Colonic mucosa (tissue), 4 donors: ENCODE measurements around the gene JTB. TPM values are rescaled to one million over a fixed set of nuclear protein-coding genes. Genes with fewer than 3 reads are reported as not detected.

Experiments
- DNase-seq: peaks from one replicate; pipeline ENCODE4 v3.0.0-alpha.2; 2020
- H3K27ac ChIP-seq: fragments of 200-600 bp; one replicate; pipeline ENCODE4 v1.8.0; 2021
- H3K27me3 ChIP-seq: fragments of 200-600 bp; one replicate; pipeline ENCODE4 v1.8.0; 2021
- H3K36me3 ChIP-seq: fragments of 200-600 bp; one replicate; pipeline ENCODE4 v1.8.0; 2021
- H3K4me1 ChIP-seq: fragments of 200-600 bp; one replicate; pipeline ENCODE4 v1.8.0; 2021; ENCODE audit warnings: mild to moderate bottlenecking
- H3K4me3 ChIP-seq: fragments of 200-600 bp; one replicate; pipeline ENCODE4 v1.8.0; 2021
- H3K9ac ChIP-seq, 2 donors: one replicate each; pipeline ENCODE4 v1.7.0; 2013; ENCODE audit warnings: control low read depth in 2 of 2, low read depth in 2 of 2, low read length in 2 of 2
- H3K9me3 ChIP-seq: fragments of 200-600 bp; one replicate; pipeline ENCODE4 v1.8.0; 2021
- intact Hi-C: fragments of 100-400 bp; cut with DNase I; formaldehyde crosslinking; loops from one replicate; pipeline ENCODE4 v1.14.1; 2022
- total RNA-seq, 2 donors: library from RNA; stranded (reverse); fragmentation: NEBNext Ultra II Directional in 1 of 2; extraction: Animal tissue kit (Norgen Biotek cat#: 25700) in 1 of 2; gene quantifications; one replicate each; pipeline ENCODE4 v1.2.1, GENCODE V29; 2021
- TF ChIP-seq, protein P1 (sequence below): fragments of 200-600 bp; IDR thresholded peaks from one replicate; pipeline ENCODE4 v1.8.0; 2022; ENCODE audit warnings: antibody characterized with exemption, mild to moderate bottlenecking
- donor health status: healthy.
- donor health status: DM: no; HTN: no; CAD: no.
- donor health status: DM: no; HTN: no; CAD: no.

Gene JTB
- total RNA-seq, 2 donors from 2014 or later: 133 to 245 TPM

DNA sequence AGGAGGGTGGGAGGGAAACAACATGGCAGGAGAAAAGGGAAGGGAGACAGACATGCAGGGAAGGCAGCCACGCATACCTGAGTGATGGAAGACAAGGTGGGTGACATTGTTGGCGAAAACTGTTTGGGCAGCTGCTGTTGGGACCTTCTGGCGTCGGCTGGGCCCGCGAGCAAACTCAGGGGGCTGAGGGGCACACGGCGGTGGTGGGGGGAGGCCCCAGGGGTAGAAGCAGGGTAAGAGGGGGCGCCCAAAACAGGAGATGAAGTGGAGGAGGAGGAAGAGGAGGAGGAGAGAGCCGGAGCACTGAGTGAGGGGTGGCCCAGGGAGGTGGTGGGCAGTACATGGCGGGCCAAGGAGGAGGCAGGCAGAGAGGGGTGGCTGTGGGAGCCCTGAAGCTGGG is 26.3 kb downstream of the JTB start:
- no peaks in the 10 kb centered on the region for H3K27me3 ChIP-seq
- H3K36me3 ChIP-seq: peaks cover 5% of the 10 kb centered on the region
- no peak overlapping the region for H3K4me3 ChIP-seq
- DNase-seq: no peak
- no peak overlapping the region for H3K27ac ChIP-seq
- TF ChIP-seq, protein P1, sequence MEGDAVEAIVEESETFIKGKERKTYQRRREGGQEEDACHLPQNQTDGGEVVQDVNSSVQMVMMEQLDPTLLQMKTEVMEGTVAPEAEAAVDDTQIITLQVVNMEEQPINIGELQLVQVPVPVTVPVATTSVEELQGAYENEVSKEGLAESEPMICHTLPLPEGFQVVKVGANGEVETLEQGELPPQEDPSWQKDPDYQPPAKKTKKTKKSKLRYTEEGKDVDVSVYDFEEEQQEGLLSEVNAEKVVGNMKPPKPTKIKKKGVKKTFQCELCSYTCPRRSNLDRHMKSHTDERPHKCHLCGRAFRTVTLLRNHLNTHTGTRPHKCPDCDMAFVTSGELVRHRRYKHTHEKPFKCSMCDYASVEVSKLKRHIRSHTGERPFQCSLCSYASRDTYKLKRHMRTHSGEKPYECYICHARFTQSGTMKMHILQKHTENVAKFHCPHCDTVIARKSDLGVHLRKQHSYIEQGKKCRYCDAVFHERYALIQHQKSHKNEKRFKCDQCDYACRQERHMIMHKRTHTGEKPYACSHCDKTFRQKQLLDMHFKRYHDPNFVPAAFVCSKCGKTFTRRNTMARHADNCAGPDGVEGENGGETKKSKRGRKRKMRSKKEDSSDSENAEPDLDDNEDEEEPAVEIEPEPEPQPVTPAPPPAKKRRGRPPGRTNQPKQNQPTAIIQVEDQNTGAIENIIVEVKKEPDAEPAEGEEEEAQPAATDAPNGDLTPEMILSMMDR: no peak
- H3K9me3 ChIP-seq: no peaks in the 10 kb centered on the region
- H3K4me1 ChIP-seq: peaks cover 4% of the 10 kb centered on the region
- H3K9ac ChIP-seq: no peak overlapping the region
- intact Hi-C loops: no loop called here

DNA sequence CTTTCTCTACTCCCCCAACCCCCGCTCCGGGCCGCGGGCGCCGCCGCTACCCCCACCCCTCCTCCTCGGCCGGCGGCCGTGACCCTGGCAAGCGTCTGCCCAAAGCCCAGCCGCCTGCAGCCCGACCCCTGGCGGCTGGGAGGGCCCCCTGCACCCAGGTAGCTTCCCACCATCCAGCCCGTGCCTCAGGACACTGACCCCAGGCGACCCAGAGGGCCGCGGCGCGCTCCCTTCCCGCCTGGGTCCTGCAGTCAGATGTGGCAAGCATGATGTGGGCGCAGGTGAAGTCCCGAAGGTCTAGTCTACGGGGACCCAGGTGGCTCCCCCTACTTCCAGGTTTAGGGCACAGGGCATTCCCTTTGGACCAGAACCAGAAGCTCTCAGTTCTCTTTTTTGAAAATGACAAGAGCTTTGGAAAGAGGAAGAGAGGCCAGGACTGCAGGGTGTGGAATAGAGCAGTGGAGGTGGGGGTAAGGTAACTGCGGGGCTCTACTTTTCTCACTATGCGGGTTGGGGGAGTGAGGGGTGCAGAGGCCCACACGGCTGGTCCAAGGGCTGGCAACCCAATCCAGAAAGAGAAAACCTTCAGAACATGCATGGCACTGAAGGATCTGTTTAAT is 30.7 kb downstream of the JTB start, which contains the start of gene DENND4B:
DENND4B (minus strand) TSS at position 97 of the 620 bp plus-strand sequence. CDS start 2,344 bp downstream, outside the sequence.
- Histone ChIP-seq H3K9ac (peak within 1 kb of the TSS; percentile 90 to 98), H3K4me1 (peaks cover 9% of the 10 kb centered on the region), H3K27me3 (no peaks in the 10 kb centered on the region), H3K9me3 (no peaks in the 10 kb centered on the region), H3K27ac (peak within 1 kb of the TSS; percentile 96), H3K36me3 (no peaks in the 10 kb centered on the region), H3K4me3 (peak within 1 kb of the TSS; percentile 93)
- peak; percentile 85 for DNase-seq
- TF ChIP-seq, protein P1: peak; percentile 93
- intact Hi-C loops: loop anchor here (2.0 kb wide), 1 partner anchor 126 kb away; no protein-coding TSS in a partner anchor

DNA sequence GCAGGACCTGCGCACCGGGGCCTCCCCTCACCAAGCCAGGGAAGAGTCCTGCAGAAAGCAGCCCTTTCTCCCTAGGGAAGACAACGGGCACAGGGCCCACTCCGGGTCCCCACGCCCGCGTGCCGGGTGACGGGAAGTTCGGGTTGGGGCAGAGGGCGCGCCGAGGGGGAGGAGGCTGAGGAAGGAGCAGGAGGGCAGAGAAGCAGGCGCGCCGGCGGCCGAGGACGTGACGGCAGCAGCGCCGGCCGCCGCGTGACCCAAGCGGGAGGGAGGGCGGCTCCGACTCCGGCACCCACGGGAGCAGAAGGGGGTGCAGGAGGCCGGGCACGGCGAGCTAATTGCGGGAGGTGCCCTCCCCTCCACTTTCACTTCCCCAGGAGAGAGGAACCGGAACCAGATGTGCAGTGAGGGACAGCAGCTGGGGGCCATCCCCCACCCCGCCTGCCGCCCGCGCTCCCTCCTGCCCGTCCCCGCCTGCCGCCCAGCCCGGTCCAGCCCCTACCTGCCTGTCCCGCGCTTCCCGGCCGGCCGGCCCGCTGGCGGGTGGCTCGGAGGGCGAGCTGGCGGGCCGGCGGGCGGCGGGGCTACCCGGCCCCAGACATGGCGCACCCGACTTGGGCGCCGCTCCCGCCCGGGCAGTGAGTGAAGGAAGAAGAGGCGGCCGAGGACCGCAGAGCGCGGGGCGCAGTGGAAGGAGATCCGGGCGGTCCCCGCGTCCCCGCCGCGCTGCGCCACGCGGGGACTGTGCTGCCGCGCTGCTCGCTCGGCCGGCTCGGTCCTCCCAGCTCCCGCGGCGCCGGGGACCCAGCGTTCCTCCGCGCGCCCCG is 31.5 kb downstream of the JTB start:
- Histone ChIP-seq H3K27ac (peak overlapping the region; percentile 96), H3K4me3 (peak overlapping the region; percentile 93), H3K9ac (peak overlapping the region; percentile 90 to 98), H3K27me3 (no peaks in the 10 kb centered on the region), H3K9me3 (no peaks in the 10 kb centered on the region), H3K4me1 (peaks cover 9% of the 10 kb centered on the region), H3K36me3 (no peaks in the 10 kb centered on the region)
- DNase-seq: peak; percentile 85
- intact Hi-C loops: loop anchor here (2.0 kb wide), 1 partner anchor 125 kb away; no protein-coding TSS in a partner anchor
- TF ChIP-seq, protein P1: no peak

DNA sequence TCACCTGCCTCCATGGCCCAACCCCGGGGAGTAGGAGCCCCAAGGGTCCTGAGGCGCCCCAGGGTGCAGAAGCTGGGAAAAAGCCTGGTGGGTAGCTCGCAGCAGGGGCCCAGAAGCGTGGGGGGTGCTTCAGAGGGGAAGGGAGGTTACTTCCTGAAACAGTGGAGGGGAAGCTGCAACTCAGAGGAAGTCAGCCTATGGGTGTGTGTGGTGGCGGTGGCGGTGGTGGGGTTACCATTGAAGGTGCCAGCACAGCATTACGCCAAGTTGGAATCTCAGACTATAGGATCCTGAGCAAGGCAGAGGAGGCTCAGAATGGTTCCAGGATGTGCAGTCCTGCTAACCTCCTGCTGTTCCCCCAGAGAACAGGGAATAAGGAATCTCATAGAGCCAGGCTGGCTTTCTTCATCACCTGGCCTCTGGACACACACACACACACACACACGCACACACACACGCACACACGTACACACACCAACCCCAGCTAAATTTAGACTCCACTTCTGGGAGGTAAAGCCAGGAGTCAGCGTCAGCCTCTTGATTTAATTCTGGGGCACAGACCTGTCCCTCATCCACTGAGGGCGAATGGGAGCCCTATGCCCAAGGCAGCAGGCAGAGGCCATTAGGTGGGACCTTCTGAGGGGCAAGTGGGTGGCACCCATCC is 32.2 kb downstream of the JTB start:
- H3K4me1 ChIP-seq: peaks cover 9% of the 10 kb centered on the region
- DNase-seq: peak; percentile 63
- intact Hi-C loops: no loop called here
- no peaks in the 10 kb centered on the region for H3K27me3 ChIP-seq
- no peaks in the 10 kb centered on the region for H3K9me3 ChIP-seq
- peak overlapping the region; percentile 93 for H3K4me3 ChIP-seq
- peak overlapping the region; percentile 90 to 98 for H3K9ac ChIP-seq
- H3K27ac ChIP-seq: peak overlapping the region; percentile 96
- TF ChIP-seq, protein P1: no peak
- no peaks in the 10 kb centered on the region for H3K36me3 ChIP-seq

DNA sequence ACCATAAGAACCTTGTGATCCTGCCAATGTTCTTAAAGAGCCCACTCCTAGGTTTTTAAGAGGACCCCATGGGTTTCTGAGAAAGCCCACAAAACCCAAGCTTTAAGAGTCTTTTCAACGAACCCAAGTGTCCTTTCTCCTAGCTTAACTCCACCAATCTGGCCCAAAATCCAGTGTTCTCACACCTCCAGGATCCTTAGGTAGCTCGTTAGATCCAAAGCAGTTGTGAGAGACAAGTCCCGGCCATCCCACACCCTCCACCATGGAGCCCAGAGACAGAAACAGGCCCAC is 32.7 kb downstream of the JTB start:
- H3K4me3 ChIP-seq: peak overlapping the region; percentile 93
- no peaks in the 10 kb centered on the region for H3K27me3 ChIP-seq
- TF ChIP-seq, protein P1: no peak
- no peak for DNase-seq
- H3K36me3 ChIP-seq: no peaks in the 10 kb centered on the region
- no peaks in the 10 kb centered on the region for H3K9me3 ChIP-seq
- peak overlapping the region; percentile 96 for H3K27ac ChIP-seq
- H3K9ac ChIP-seq: peak overlapping the region; percentile 90 to 98
- H3K4me1 ChIP-seq: peaks cover 9% of the 10 kb centered on the region
- intact Hi-C loops: no loop called here
